SU-DHL-6 (cell line): ENCODE measurements around the gene STOM.
"Not testable (repeated sequence)": the region's sequence is repeated elsewhere in the genome, so short reads cannot be mapped to it uniquely, and the experiment has no call there.

Experiments used
- H2AFZ ChIP-seq: fragments of 200-600 bp; sonication (generic); 2 replicates; pipeline ENCODE4 v1.6.1; 2014; ENCODE audit warnings: low read depth, mild to moderate bottlenecking, moderate library complexity, mixed read lengths, antibody characterized with exemption, low read length; ENCODE audit not compliant: severe bottlenecking
- H3F3A ChIP-seq: fragments of 200-600 bp; shearing (Covaris generic); 2 replicates; pipeline ENCODE4 v1.6.0; 2016; ENCODE audit warnings: antibody characterized with exemption, mild to moderate bottlenecking; ENCODE audit not compliant: insufficient read depth
- H3K27ac ChIP-seq: fragments of 200-600 bp; sonication (generic); 2 replicates; pipeline ENCODE4 v1.5.1; 2016; ENCODE audit warnings: low read depth, mild to moderate bottlenecking, low read length, moderate library complexity, mixed read lengths
- H3K27me3 ChIP-seq: fragments of 200-600 bp; sonication (generic), shearing (Covaris generic); 2 replicates; pipeline ENCODE4 v1.6.0; 2014; ENCODE audit warnings: mild to moderate bottlenecking, low read length
- H3K36me3 ChIP-seq: fragments of 200-600 bp; sonication (generic); 2 replicates; pipeline ENCODE4 v1.6.1; 2014; ENCODE audit warnings: mild to moderate bottlenecking, low read length, mixed read lengths
- H3K4me2 ChIP-seq: fragments of 300-600, 200-600 bp; shearing (Covaris generic), sonication (generic); 2 replicates; pipeline ENCODE4 v1.6.0; 2014; ENCODE audit warnings: low read length, low read depth, mild to moderate bottlenecking; ENCODE audit not compliant: poor library complexity, severe bottlenecking
- H3K4me3 ChIP-seq: fragments of 200-600 bp; sonication (generic); 2 replicates; pipeline ENCODE4 v1.5.1; 2014; ENCODE audit warnings: antibody characterized with exemption, low read length, mild to moderate bottlenecking, mixed read lengths; ENCODE audit not compliant: insufficient read depth, poor library complexity, severe bottlenecking
- H3K79me2 ChIP-seq: fragments of 200-600 bp; sonication (generic); 2 replicates; pipeline ENCODE4 v1.6.1; 2014; ENCODE audit warnings: mild to moderate bottlenecking, low read length, moderate library complexity; ENCODE audit not compliant: insufficient read depth
- H3K9ac ChIP-seq: fragments of 200-600 bp; sonication (generic); 2 replicates; pipeline ENCODE4 v1.7.0; 2014; ENCODE audit warnings: mild to moderate bottlenecking, low read length
- H3K9me2 ChIP-seq: fragments of 200-600 bp; sonication (generic); replicated peaks from 2 replicates; pipeline ENCODE4 v1.6.1; 2014; ENCODE audit warnings: low read length; ENCODE audit not compliant: insufficient read depth
- H3K9me3 ChIP-seq: fragments of 200-600 bp; sonication (generic); 2 replicates; pipeline ENCODE4 v1.6.1; 2014; ENCODE audit warnings: low read length, mixed read lengths; ENCODE audit not compliant: insufficient read depth
- H4K20me1 ChIP-seq: fragments of 200-600 bp; sonication (generic); 2 replicates; pipeline ENCODE4 v1.6.1; 2014; ENCODE audit warnings: low read depth, mild to moderate bottlenecking, antibody characterized with exemption, low read length, moderate library complexity, mixed read lengths
- EZH2phosphoT487 ChIP-seq: fragments of 200-600 bp; sonication (generic), shearing (Covaris generic); conservative IDR thresholded peaks from 2 replicates; pipeline ENCODE4 v1.6.1; 2018; ENCODE audit warnings: mild to moderate bottlenecking, antibody characterized with exemption, low read length, moderate library complexity, mixed read lengths
- TF ChIP-seq, protein P1 (sequence below): fragments of 200-600 bp; sonication (generic); IDR thresholded peaks from one replicate; pipeline ENCODE4 v1.5.1; 2017; ENCODE audit warnings: antibody characterized with exemption, mild to moderate bottlenecking, low read length, moderate library complexity; ENCODE audit not compliant: insufficient read depth, poor library complexity, severe bottlenecking

The STOM gene

DNA sequence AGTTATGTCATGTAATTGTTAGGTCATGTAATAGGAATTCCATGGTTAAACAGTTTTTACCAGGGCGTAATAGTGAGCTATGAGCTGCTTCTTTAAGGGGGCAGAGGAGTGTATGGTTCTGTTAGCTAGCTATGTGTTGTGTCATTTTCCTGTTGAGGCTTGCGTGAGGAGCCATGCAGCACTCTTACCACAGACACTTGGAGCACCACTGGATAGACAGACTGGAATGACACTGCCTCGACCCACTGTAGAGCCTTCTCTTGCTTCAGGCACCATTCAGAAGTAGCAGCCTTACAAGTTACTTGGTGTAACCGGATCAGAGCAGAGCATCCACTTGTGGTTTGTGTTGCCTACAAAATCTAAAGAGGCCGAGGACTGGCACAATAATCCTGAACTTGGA is 28.3 kb upstream of the STOM start:
- H3K36me3 ChIP-seq = no peaks in the 10 kb centered on the region
- H3K9ac ChIP-seq = no peak overlapping the region
- H3K79me2 ChIP-seq = no peaks in the 10 kb centered on the region

DNA sequence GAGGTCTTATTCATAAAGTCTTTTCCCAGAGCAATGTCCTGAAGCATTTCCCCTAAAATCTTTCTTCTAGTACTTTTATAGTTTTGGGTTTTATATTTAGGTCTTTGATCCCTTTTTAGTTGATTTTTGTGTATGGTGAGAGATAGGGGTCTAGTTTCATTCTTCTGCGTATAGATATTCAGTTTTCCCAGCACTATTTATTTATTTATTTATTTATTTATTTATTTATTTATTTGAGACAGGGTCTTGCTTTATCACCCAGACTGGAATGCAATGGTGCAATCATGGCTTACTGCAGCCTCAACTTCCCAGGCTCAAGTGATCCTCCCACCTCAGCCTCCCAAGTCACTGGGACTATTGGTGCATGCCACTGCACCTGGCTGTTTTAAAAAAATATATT is 27.2 kb upstream of the STOM start:
- not testable (repeated sequence) for H3K9me2 ChIP-seq, H3K4me3 ChIP-seq, H3K9me3 ChIP-seq, H3F3A ChIP-seq, H3K27me3 ChIP-seq, H3K79me2 ChIP-seq, H4K20me1 ChIP-seq, H3K4me2 ChIP-seq, H3K36me3 ChIP-seq, H3K9ac ChIP-seq, H2AFZ ChIP-seq, H3K27ac ChIP-seq

More for the DNA sequence above, 28.3 kb upstream of the STOM start:
- Histone ChIP-seq H3K27ac (no peak overlapping the region), H3K9me3 (no peaks in the 10 kb centered on the region), H4K20me1 (no peaks in the 10 kb centered on the region), H3K4me3 (no peak overlapping the region), H2AFZ (no peak overlapping the region), H3K4me2 (no peak overlapping the region), H3K27me3 (no peaks in the 10 kb centered on the region), H3K9me2 (no peaks in the 10 kb centered on the region), H3F3A (no peaks in the 10 kb centered on the region)
- TF ChIP-seq, protein P1, sequence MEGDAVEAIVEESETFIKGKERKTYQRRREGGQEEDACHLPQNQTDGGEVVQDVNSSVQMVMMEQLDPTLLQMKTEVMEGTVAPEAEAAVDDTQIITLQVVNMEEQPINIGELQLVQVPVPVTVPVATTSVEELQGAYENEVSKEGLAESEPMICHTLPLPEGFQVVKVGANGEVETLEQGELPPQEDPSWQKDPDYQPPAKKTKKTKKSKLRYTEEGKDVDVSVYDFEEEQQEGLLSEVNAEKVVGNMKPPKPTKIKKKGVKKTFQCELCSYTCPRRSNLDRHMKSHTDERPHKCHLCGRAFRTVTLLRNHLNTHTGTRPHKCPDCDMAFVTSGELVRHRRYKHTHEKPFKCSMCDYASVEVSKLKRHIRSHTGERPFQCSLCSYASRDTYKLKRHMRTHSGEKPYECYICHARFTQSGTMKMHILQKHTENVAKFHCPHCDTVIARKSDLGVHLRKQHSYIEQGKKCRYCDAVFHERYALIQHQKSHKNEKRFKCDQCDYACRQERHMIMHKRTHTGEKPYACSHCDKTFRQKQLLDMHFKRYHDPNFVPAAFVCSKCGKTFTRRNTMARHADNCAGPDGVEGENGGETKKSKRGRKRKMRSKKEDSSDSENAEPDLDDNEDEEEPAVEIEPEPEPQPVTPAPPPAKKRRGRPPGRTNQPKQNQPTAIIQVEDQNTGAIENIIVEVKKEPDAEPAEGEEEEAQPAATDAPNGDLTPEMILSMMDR = no peak
- TF ChIP-seq EZH2phosphoT487 = no peak

DNA sequence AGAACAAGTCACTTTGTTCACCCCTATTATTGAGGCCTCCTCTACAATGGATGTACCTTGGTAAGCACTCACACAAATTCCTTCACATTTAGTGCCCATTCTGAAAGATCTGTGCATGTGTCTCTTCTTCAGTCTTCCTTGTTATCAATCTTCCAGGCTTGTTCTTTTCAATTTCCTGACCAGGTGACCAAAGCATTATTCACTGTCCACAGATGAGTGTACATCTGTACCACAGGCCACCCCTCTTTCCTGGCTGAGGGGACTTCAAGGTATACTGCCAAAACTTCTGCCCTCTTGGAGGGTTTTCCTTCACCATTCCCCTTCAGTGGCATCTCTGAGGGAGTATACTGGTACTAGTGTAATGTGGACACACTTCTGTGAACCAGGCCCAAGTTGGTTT is 25.5 kb upstream of the STOM start:
- Histone ChIP-seq H3K27me3 (no peaks in the 10 kb centered on the region), H3K9me2 (no peaks in the 10 kb centered on the region), H3K36me3 (no peaks in the 10 kb centered on the region), H3K4me3 (no peak overlapping the region), H3K9me3 (no peaks in the 10 kb centered on the region), H3K27ac (no peak overlapping the region), H3F3A (no peaks in the 10 kb centered on the region), H3K4me2 (no peak overlapping the region), H3K79me2 (no peaks in the 10 kb centered on the region), H4K20me1 (no peaks in the 10 kb centered on the region), H3K9ac (no peak overlapping the region), H2AFZ (no peak overlapping the region)
- TF ChIP-seq, protein P1 = no peak
- TF ChIP-seq EZH2phosphoT487 = no peak

DNA sequence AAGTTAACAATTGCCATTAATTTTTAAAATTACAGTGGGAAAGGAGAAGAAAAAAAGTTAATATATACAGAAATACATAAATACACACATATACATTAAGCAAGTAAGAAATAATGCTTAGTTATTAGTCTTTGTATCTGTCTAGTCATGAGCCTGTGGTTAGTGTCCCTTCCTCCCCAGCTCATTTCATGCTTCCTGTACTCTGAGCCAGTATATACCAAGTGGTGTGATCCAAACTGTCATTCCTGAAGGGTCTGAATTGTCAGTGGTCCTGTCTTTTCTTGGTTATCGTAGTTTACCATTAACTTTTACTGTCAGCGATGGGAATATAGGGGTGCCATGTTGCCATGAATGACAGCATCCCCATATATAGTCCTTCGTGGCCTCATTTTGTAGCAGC is 24.2 kb upstream of the STOM start:
- H3K9me3 ChIP-seq = no peaks in the 10 kb centered on the region
- no peak overlapping the region for H3K9ac ChIP-seq
- no peaks in the 10 kb centered on the region for H4K20me1 ChIP-seq
- no peaks in the 10 kb centered on the region for H3K36me3 ChIP-seq
- H3K79me2 ChIP-seq = no peaks in the 10 kb centered on the region
- no peaks in the 10 kb centered on the region for H3K9me2 ChIP-seq
- H2AFZ ChIP-seq = no peak overlapping the region
- no peak overlapping the region for H3K4me2 ChIP-seq
- TF ChIP-seq, protein P1 = no peak
- no peak for TF ChIP-seq EZH2phosphoT487
- H3K27me3 ChIP-seq = no peaks in the 10 kb centered on the region
- H3F3A ChIP-seq = no peaks in the 10 kb centered on the region
- H3K4me3 ChIP-seq = no peak overlapping the region
- no peak overlapping the region for H3K27ac ChIP-seq
